RPMI7951 (cell line): ENCODE results near the gene DNAAF3. TPM values are rescaled to one million over a fixed set of nuclear protein-coding genes. Genes with fewer than 3 reads are reported as not detected.
A peak's percentile ranks its signal among the peaks of the same experiment; 100 is the strongest.

Experiments
- DNase-seq: peaks from one replicate; pipeline ENCODE4 v3.0.0-alpha.2; 2012; ENCODE audit warnings: low read depth
- total RNA-seq: library from RNA; depleted of rRNA; stranded (reverse); fragments of >200 nt; shearing (Covaris generic); gene quantifications from 2 replicates; pipeline ENCODE4 v1.2.3, GENCODE V29; 2014

Gene DNAAF3
- total RNA-seq, 1 experiment from 2014 or later, result 1.6 TPM

DNA sequence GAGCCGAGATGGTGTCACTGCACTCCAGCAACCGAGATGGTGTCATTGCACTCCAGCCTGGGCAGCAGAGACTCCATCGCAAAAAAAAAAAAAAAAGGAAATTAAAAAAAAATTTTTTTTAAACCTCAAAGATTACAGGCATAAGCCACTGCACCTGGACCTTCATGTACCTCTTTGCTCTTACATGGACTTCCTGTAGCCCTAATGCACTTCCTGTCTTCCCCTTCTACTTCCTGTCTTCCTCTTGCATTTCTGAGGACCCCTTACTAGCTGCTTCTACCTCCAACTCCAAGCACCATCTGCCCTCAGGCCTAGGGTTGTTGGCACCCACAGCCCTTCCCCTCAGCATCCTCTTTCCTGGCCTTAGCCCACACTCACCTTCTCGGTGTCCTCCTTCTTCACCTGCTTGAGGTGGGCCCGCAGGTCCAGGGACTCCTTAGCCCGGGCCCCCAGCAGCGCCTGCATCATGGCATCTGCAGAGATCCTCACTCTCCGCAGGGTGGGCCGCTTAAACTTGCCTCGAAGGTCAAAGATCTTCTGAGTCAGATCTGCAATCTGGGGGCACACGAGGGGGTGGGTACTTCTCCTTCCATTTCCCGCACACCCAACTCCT is 12.7 kb downstream of the DNAAF3 start:
- no peak for DNase-seq

DNA sequence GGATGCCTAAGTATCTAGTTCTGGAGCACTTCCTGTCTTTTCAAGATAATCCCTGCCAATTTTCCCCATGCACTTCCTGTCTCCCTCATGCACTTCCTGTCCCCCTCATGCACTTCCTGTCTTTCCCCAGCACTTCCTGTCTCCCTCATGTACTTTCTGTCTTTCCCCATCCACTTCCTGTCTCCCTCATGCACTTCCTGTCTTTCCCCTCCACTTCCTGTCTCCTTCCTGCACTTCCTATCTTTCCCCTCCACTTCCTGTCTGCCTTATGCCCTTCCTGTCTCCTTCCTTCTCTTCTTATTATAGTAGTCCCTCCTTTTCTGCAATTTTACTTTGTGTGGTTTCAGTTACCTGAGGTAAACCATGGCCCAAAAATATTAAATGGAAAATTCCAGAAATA is 14.4 kb downstream of the DNAAF3 start:
- DNase-seq, result no peak

- DNase-seq, result no peak
Measured at GRCh38 chr19:55149078-55150003, 17.1 kb downstream of the DNAAF3 start, which contains the start of gene TNNT1. TSS of gene TNNT1 (minus strand) at chr19:55149206. CDS start at chr19:55147157, 2,049 bp downstream.

DNA sequence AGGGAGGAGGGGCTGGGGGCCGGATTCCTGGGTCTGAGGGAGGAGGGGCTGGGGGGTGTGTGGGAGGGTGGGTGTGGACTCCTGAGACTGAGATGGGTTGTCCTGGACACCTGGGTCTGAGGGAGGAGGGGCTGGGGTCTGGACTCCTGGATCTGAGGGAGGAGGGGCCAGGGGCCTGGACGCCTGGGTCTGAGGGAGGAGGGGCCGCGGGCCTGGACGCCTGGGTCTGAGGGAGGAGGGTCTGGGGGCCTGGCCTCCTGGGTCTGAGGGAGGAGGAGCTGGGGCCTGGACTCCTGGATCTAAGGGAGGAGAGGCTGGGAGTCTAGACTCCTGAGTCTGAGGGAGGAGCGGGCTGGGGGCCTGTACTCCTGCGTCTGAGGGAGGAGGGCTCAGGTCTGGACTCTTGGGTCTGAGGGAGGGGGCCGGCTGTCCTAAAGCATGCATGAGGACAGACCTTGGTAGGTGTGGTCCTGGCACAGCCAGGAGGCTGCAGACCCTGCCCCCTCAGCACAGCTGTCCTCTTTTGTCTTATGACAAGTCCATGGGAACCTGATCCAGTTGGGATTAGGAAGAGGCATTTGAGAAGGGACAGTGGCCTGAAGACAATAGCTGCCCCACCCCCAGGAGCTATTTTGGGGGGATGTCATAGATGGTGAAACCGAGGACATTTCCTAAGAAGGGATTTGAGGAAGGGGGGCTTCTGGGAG is 18.7 kb downstream of the DNAAF3 start:
- DNase-seq, result no peak

- peak; percentile 49 for DNase-seq
Measured at GRCh38 chr19:55146705-55147273, 19.6 kb downstream of the DNAAF3 start.

DNA sequence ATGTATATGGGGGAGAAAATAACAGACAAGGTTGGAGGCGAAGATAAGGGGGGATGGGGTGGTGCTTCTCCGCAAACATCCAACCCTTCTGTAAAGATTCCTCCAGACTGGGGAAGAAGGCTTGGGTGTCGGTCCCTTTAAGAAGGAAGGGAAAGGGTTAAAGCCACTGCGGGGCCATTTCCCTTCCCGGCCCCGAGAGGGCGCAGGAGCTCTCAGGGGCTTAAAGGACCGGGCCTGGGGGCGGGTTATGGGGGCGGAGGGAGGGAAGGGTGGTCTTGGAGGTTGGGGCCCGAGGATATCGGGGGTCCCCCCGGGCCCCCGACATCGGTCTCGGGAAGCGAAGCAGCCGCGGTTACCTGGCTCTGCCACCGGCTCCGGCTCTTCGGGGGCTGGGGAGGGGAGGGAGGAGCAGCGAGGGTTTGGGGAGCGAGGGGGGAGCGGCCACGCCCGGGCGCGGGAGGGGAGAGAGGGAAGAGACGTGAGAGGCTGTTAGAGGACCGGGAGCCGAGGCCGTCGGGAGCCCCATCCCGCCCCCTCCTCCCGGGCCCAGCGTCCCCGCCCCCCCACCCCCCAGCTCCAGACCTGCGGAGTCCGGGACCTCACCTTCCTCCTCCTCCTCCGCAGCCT is 20.2 kb downstream of the DNAAF3 start:
- peak; percentile 45 for DNase-seq

- no peak for DNase-seq
Measured at GRCh38 chr19:55145232-55145631, 21.2 kb downstream of the DNAAF3 start.

GRCh38 chr19:55141696-55142095 is 24.7 kb downstream of the DNAAF3 start:
- no peak for DNase-seq

DNA sequence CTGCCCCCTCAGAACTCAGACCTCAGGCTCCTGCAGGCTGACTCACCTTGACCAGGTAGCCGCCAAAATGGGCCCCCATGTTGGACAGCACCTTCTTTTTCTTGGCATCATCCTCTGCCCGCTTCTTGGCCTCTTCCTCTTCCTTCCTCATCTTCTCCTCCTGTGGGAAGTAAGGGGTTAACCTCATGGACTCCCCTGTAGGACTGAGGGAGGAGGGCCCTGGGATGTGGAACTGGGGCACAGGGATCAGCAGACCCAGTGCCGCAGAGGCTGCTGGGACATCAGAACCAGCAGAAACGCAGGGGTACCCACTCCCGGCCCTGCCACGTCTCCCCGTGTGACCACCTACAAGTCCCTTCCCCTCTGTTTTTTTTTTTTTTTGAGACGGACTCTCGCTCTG is 28.5 kb downstream of the DNAAF3 start:
- no peak for DNase-seq

GRCh38 chr19:55136399-55137102 is 29.9 kb downstream of the DNAAF3 start:
- no peak for DNase-seq

GRCh38 chr19:55134736-55135135 is 31.7 kb downstream of the DNAAF3 start:
- DNase-seq, result no peak

DNA sequence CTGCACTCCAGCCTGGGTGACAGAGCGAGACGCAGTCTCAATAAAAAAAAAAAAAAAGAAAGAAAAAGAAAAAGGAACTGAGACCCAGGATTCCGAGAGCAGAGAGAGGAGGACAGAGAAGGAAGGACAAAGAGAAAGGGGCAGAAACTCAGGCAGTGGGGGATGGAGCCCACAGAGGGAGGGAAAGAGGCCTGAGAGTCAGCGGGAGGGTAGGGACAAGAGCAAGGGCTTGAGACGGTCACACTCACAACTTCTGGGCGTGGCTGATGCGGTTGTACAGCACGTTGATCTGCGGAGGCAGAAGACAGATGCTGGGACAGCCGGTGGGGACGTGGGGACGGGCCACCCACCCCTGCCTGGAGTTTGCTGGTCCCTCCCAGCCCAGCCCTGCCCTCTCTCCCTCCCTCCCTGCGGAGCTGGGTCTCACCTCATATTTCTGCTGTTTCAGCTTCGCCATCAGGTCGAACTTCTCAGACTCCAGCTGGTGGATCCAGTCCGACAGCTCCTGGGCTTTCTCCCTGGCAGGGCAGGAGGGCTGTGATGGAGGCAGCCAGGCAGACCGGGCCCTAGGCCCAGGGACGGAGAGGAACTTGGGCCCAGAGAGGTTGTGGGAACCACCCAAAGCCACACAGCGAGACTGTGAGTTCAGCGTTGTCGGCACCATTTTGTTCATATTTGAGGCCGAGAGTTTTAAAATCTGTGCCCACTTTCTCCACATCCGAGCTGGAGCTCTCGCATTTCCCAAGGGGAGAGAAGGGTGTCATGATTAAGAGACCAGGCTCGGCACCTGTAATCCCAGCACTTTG is 32.6 kb downstream of the DNAAF3 start:
- no peak for DNase-seq

DNA sequence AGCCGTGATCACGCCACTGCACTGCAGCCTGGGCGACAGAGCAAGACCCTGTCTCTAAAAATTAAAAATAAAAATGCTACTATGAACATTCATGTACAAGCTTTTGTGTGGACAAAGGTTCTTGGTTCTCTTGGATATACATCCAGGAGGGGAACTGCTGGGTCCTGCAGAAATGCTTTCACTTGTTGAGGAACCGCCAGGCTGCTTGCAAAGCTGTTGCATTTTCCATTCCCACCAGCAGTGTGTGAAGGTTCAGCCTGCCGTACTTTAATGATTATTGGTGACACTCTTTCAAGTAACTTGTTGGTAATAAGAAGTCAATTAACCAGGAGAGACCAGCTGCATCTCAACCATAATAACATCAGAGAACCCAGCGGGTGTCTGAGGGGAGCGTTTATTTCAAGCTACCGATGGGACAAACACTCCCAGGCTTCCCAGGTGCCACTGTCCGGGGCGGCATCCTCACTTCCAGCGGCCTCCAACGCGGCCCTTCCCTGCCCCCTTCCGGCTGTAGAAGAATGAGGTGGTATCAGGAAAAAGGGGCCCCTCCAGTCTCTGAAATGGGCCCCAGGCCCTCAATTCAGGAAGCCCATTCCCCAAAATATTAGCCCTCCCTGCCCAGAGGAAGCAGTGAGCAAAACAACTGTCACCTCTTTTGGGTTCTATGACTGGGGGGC is 33.8 kb downstream of the DNAAF3 start:
- DNase-seq, result no peak

- no peak for DNase-seq
Measured at GRCh38 chr19:55131421-55131820, 35.0 kb downstream of the DNAAF3 start.

DNA sequence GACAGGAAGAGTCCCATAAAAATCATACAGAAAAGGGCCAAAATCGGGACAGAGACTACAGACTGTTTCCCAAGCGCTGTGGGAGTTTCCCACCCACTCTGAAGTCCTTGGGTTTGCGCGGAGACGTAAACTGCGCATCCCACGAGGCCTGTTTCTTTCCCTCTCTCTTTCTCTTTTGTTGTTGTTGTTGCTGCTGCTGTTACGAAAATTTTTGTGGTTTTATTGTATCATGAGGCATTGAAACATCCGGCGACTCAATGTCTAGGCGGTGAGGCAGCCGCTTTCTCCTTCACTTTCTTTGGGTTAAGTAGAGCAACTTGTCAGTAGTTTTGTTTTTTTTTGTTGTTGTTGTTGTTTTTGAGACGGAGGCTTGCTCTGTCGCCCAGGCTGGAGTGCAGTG is 47.4 kb downstream of the DNAAF3 start:
- no peak for DNase-seq

GRCh38 chr19:55118401-55118991 is 47.9 kb downstream of the DNAAF3 start:
- no peak for DNase-seq

DNA sequence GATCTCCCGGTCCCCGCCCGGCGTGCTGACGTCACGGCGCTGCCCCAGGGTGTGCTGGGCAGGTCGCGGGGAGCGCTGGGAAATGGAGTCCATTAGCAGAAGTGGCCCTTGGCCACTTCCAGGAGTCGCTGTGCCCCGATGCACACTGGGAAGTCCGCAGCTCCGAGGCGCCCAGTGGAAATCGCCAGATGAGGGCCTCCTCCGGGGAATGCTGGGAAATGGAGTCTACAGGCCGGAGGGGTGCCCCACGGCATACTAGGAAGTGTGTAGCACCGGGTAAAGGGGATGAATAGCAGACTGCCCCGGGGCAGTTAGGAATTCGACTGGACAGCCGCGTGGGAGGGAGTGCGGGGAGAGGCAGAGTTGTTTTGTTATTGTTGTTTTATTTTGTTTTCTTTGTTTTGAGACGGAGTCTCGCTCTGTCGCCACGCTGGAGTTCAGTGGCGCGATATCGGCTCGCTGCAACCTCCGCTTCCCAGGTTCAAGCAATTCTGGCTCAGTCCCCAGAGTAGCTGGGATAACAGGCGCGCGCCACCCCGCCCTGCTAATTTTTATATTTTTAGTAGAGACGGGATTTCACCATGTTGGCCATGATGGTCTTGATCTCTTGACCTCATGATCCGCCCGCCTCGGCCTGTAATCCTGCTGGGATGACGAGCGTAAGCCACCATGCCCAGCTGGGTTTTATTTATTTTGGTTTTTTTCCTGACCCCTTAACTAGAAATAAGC is 48.6 kb downstream of the DNAAF3 start:
- peak; percentile 99 for DNase-seq

GRCh38 chr19:55116859-55117662 is 49.4 kb downstream of the DNAAF3 start, which contains the start of gene PPP1R12C:
TSS of gene PPP1R12C (minus strand) at chr19:55117637. CDS start at chr19:55117543, 94 bp downstream.
- no peak for DNase-seq
